ENCODE measurements around the gene DYNC1H1.

Gene DYNC1H1

GRCh38 chr14:102095231-102095870 is 131.0 kb downstream of the DYNC1H1 start:
- peak in 1 of 10 donors; percentile 56 for DNase-seq
- intact Hi-C loops (cut with DNase I), result loop anchor here (5.0 kb wide), 2 partner anchors 42 to 48 kb away; partner anchors contain the start of gene WDR20

GRCh38 chr14:102095871-102096568 is 131.6 kb downstream of the DYNC1H1 start:
- DNase-seq, result peak in 3 of 10 donors; percentile 30 to 79 (median 54)
- intact Hi-C loops (cut with DNase I), result loop anchor here (2.0 to 5.0 kb wide), 3 partner anchors 41 to 133 kb away; partner anchors contain the start of gene WDR20

GRCh38 chr14:102096569-102097188 is 132.3 kb downstream of the DYNC1H1 start:
- intact Hi-C loops (cut with DNase I), result loop anchor here (2.0 to 5.0 kb wide), 3 partner anchors 41 to 134 kb away; partner anchors contain the start of gene WDR20
- DNase-seq, result peak; percentile 76 to 97 (median 89)

- intact Hi-C loops (cut with DNase I), result loop anchor here (2.0 to 5.0 kb wide), 3 partner anchors 40 to 135 kb away; partner anchors contain the start of gene WDR20
- peak in 2 of 10 donors; percentile 45 to 47 for DNase-seq
Observed at GRCh38 chr14:102097441-102098135, 133.2 kb downstream of the DYNC1H1 start.

- peak in 2 of 10 donors; percentile 20 to 48 for DNase-seq
- intact Hi-C loops (cut with DNase I), result no loop called here
Observed at GRCh38 chr14:102103062-102103695, 138.8 kb downstream of the DYNC1H1 start.

GRCh38 chr14:102105369-102105768 is 141.0 kb downstream of the DYNC1H1 start:
- DNase-seq, result peak in 1 of 10 donors; percentile 35
- intact Hi-C loops (cut with DNase I), result no loop called here
